ENCODE data around the gene NIPAL4.

The NIPAL4 gene

GRCh38 chr5:157486221-157486681 is 26.2 kb downstream of the NIPAL4 start:
- no peak for DNase-seq

- DNase-seq = no peak
These were observed 26.8 kb downstream of the NIPAL4 start for GRCh38 chr5:157486861-157487260.

GRCh38 chr5:157487358-157487757 is 27.3 kb downstream of the NIPAL4 start:
- no peak for DNase-seq

GRCh38 chr5:157491471-157491995 is 31.5 kb downstream of the NIPAL4 start:
- no peak for DNase-seq

GRCh38 chr5:157492886-157493285 is 32.9 kb downstream of the NIPAL4 start:
- DNase-seq = no peak

- peak; percentile 86 for DNase-seq
These were observed 34.3 kb downstream of the NIPAL4 start for GRCh38 chr5:157494178-157494832.

GRCh38 chr5:157496864-157497263 is 36.9 kb downstream of the NIPAL4 start:
- DNase-seq = no peak

GRCh38 chr5:157497875-157498611 is 38.0 kb downstream of the NIPAL4 start:
- DNase-seq = no peak

GRCh38 chr5:157502143-157502647 is 42.2 kb downstream of the NIPAL4 start:
- peak; percentile 60 for DNase-seq

GRCh38 chr5:157504053-157504452 is 44.0 kb downstream of the NIPAL4 start:
- no peak for DNase-seq

- no peak for DNase-seq
These were observed 45.5 kb downstream of the NIPAL4 start for GRCh38 chr5:157505496-157505895.

- DNase-seq = no peak
These were observed 46.1 kb downstream of the NIPAL4 start for GRCh38 chr5:157506066-157506590.

- DNase-seq = no peak
These were observed 47.2 kb downstream of the NIPAL4 start for GRCh38 chr5:157506981-157507780.

GRCh38 chr5:157509093-157509492 is 49.1 kb downstream of the NIPAL4 start:
- no peak for DNase-seq

GRCh38 chr5:157509587-157509986 is 49.6 kb downstream of the NIPAL4 start:
- DNase-seq = no peak

- DNase-seq = no peak
These were observed 50.7 kb downstream of the NIPAL4 start for GRCh38 chr5:157510682-157511081.

- peak; percentile 86 for DNase-seq
These were observed 51.9 kb downstream of the NIPAL4 start for GRCh38 chr5:157511651-157512644.

- no peak for DNase-seq
These were observed 53.2 kb downstream of the NIPAL4 start for GRCh38 chr5:157513182-157513581.

GRCh38 chr5:157514974-157515373 is 55.0 kb downstream of the NIPAL4 start:
- no peak for DNase-seq

- peak; percentile 31 for DNase-seq
These were observed 56.0 kb downstream of the NIPAL4 start for GRCh38 chr5:157516006-157516405.

- DNase-seq = no peak
These were observed 56.8 kb downstream of the NIPAL4 start for GRCh38 chr5:157516626-157517325.

Measured in suppressor macrophage treated with lipopolysaccharide for 4 hours (primary cell).